ENCODE data around the gene CXCR6. TPM values are rescaled to one million over a fixed set of nuclear protein-coding genes. Genes with fewer than 3 reads are reported as not detected.

The CXCR6 gene
- total and polyA plus RNA-seq, 2 of the 13 experiments (the other 11 are each of a cell fraction or from before 2014, with no cell fraction given), result not detected

DNA sequence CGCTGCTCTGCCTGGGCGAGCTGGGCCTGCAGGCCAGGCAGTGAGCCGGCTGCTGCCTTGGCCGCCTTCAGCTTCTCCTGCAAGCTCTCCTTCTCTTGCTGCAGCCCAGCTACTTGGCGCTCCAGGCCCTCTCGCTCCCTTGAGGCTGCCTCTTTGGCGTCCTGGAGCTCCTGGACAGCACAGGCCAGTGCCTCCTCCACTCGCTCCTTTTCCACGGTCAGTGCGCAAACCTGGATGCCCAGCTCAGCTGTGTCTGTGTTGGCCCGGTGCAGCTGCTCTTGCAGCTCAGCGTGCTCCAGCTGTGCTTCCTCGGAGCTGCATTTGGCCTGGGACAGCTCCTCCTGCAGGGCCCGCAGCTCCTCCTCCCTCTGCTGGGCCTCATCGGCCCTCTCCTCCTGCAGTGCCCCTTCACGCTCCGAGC, 23.1 kb downstream of the CXCR6 start:
- Histone ChIP-seq H3K36me3 (replicated peaks in 1 of 2; ENCODE audit: control insufficient read depth in 1 of 2, insufficient read depth in 2 of 2, low read length in 2 of 2) (peaks cover 40 to 73% of the 10 kb centered on the region in 2 experiments), H4K20me1 (ENCODE audit: insufficient read depth, low read length) (no peaks in the 10 kb centered on the region; the same call in 1 of the 2 replicates), H3K9ac (ENCODE audit: insufficient read depth, low read depth, low read length) (no peak overlapping the region), H3K4me3 (replicated peaks in 1 of 3; ENCODE audit: insufficient read depth in 1 of 3, low read depth in 2 of 3, low read length in 3 of 3) (no peak overlapping the region), H3K79me2 (ENCODE audit: insufficient read depth, low read length) (no peaks in the 10 kb centered on the region), H3K27me3 (ENCODE audit: control insufficient read depth in 1 of 2, insufficient read depth in 2 of 2, low read length in 2 of 2) (no peaks in the 10 kb centered on the region), H3K9me3 (ENCODE audit: low read length) (no peaks in the 10 kb centered on the region), H3K4me2 (ENCODE audit: low read depth, low read length) (no peak overlapping the region), H3K4me1 (ENCODE audit: insufficient read depth, low read length) (no peaks in the 10 kb centered on the region), H2AFZ (ENCODE audit: low read length) (no peak overlapping the region), H3K27ac (ENCODE audit: extremely low read length, insufficient read depth, low read length) (no peak overlapping the region)
- WGBS (ENCODE audit: low lambda C conversion rate), result 96% methylated on average over 16 of the region's 17 CpGs
- ChIA-PET POLR2A (no interaction called here), CTCF (ENCODE audit: low intra/inter-chr PET ratio, low total read pairs) (no interaction called here)
- BruUV-seq (replicated peaks), result no TSS peak
- no peak for FAIRE-seq
- 0 out of 3 replicates have a peak, but pooled peaks have one; percentile 26 for ATAC-seq
- intact Hi-C loops (cut with micrococcal nuclease; ENCODE audit: unreplicated experiment) (no loop called here), in situ Hi-C loops (cut with HindIII; ENCODE audit: extremely low pct_ligation_motif_present, low pct_unique_long_range_greater_than_20kb) (no loop called here)
- no peak for DNase-seq (ENCODE audit: low spot score)
- TF ChIP-seq ISL2 (CRISPR knock-in tag; IDR thresholded peaks at IDR 0.05) (no peak), GABPA (IDR thresholded peaks at IDR 0.05; ENCODE audit: low read depth, low read length) (no peak), GABPA (CRISPR knock-in tag; IDR thresholded peaks at IDR 0.05; ENCODE audit: low read depth) (no peak)

- FAIRE-seq, result no peak
- H3K27me3 ChIP-seq (ENCODE audit: control insufficient read depth in 1 of 2, insufficient read depth in 2 of 2, low read length in 2 of 2), result no peaks in the 10 kb centered on the region
- WGBS (ENCODE audit: low lambda C conversion rate), result 85% methylated on average over 8 of the region's 16 CpGs
- no peak overlapping the region for H3K27ac ChIP-seq (ENCODE audit: extremely low read length, insufficient read depth, low read length)
- H3K36me3 ChIP-seq (replicated peaks in 1 of 2; ENCODE audit: control insufficient read depth in 1 of 2, insufficient read depth in 2 of 2, low read length in 2 of 2), result peaks cover 36 to 70% of the 10 kb centered on the region in 2 experiments
- no peak overlapping the region for H2AFZ ChIP-seq (ENCODE audit: low read length)
- no peak for DNase-seq (ENCODE audit: low spot score)
- intact Hi-C loops (cut with micrococcal nuclease; ENCODE audit: unreplicated experiment), result no loop called here
- H4K20me1 ChIP-seq (ENCODE audit: insufficient read depth, low read length), result no peaks in the 10 kb centered on the region; the same call in 1 of the 2 replicates
- BruUV-seq (replicated peaks), result TSS peak; percentile 40
- CTCF ChIA-PET (ENCODE audit: low intra/inter-chr PET ratio, low total read pairs), result no interaction called here
- no peaks in the 10 kb centered on the region for H3K4me1 ChIP-seq (ENCODE audit: insufficient read depth, low read length)
- in situ Hi-C loops (cut with HindIII; ENCODE audit: extremely low pct_ligation_motif_present, low pct_unique_long_range_greater_than_20kb), result no loop called here
- ATAC-seq, result no peak
- H3K4me2 ChIP-seq (ENCODE audit: low read depth, low read length), result no peak overlapping the region
- no peak overlapping the region for H3K4me3 ChIP-seq (replicated peaks in 1 of 3; ENCODE audit: insufficient read depth in 1 of 3, low read depth in 2 of 3, low read length in 3 of 3)
- H3K79me2 ChIP-seq (ENCODE audit: insufficient read depth, low read length), result no peaks in the 10 kb centered on the region
- no peak for TF ChIP-seq CENPT (CRISPR knock-in tag; IDR thresholded peaks at IDR 0.05; ENCODE audit: low read depth)
- no peak for TF ChIP-seq ZNF652 (CRISPR knock-in tag; IDR thresholded peaks at IDR 0.05; ENCODE audit: borderline replicate concordance, low read depth)
- TF ChIP-seq BHLHE40 (IDR thresholded peaks at IDR 0.05; ENCODE audit: low read length), result no peak
- TF ChIP-seq, protein P1, sequence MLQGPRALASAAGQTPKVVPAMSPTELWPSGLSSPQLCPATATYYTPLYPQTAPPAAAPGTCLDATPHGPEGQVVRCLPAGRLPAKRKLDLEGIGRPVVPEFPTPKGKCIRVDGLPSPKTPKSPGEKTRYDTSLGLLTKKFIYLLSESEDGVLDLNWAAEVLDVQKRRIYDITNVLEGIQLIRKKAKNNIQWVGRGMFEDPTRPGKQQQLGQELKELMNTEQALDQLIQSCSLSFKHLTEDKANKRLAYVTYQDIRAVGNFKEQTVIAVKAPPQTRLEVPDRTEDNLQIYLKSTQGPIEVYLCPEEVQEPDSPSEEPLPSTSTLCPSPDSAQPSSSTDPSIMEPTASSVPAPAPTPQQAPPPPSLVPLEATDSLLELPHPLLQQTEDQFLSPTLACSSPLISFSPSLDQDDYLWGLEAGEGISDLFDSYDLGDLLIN (CRISPR knock-in tag; IDR thresholded peaks at IDR 0.05; ENCODE audit: borderline replicate concordance), result no peak
- no peak for TF ChIP-seq KLF12 (CRISPR knock-in tag; IDR thresholded peaks at IDR 0.05; ENCODE audit: borderline replicate concordance)
- TF ChIP-seq ZBTB42 (CRISPR knock-in tag; IDR thresholded peaks at IDR 0.05), result no peak
- TF ChIP-seq SMAD3 (CRISPR knock-in tag; IDR thresholded peaks at IDR 0.05), result no peak
- no peak for TF ChIP-seq TRIM24 (CRISPR knock-in tag; IDR thresholded peaks at IDR 0.05)
- TF ChIP-seq ASH2L (IDR thresholded peaks at IDR 0.05; ENCODE audit: insufficient read length, low read depth, low read length), result no peak
- TF ChIP-seq KAT7 (CRISPR knock-in tag; IDR thresholded peaks at IDR 0.05; ENCODE audit: borderline replicate concordance), result no peak
- no peak for TF ChIP-seq ZNF7 (CRISPR knock-in tag; IDR thresholded peaks at IDR 0.05)
- no peak overlapping the region for H3K9ac ChIP-seq (ENCODE audit: insufficient read depth, low read depth, low read length)
- H3K9me3 ChIP-seq (ENCODE audit: low read length), result no peaks in the 10 kb centered on the region
- POLR2A ChIA-PET, result no interaction called here
Measured at GRCh38 chr3:45966950-45967640, 23.8 kb downstream of the CXCR6 start.
